Activated gamma-delta T cell (primary cell): ENCODE data around the gene EVX2.

Experiments
- DNase-seq: peaks from one replicate; lab custom pipeline; 2025; lab: John Stamatoyannopoulos, UW

EVX2 gene

DNA sequence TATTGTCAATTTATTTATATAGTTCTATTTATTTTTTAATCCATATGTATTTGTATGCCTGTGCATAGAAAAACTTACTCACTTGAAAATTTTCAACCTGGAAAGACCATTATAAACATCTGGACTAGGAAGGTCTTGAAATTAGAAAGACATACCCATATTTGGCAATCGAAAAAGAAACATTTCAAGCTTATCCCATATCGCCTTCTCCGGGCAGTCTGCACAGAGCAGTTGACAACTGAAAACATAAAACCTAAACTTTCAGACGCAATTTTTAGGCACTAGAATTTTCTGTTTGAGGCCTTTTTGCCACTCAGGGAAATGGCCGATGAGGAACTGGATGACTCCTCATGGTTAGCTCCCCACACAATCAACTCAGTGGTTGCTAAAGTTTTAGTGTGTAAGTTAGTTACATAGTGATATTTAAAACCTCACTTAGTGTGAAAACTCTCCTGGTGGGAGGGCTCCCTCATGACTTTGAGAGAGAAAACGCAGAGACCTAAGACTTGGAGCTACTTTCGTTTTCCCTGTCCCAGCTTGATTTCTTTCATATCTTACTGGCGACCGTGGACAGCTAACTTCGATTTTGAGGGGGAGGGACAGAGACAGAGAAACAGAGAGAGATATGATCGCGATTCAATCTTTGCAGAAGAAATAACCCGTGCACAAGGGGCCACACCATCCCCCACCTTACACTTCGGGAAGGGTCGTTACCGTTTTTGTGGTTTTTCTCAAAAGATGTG lies 12.7 kb upstream of the EVX2 start:
- DNase-seq, result no peak

DNA sequence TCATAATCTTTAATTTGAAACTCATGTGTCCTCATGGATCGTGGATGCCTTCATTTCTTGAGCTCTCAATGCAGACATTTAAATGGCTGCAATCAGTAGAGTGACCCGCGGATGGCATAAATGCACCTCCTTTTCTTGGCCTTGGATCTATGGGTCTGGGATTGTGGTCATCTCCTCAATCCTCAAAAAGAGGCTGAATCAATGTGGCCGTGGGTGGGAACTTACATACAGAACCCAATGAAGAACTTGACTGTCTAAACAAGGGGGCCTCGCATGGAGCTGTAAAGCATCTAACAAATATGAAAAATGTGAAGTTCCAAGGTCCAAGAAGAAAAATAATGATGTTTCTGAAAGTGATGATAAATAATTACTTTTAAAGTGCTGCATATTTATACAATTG lies 11.7 kb upstream of the EVX2 start:
- no peak for DNase-seq

DNA sequence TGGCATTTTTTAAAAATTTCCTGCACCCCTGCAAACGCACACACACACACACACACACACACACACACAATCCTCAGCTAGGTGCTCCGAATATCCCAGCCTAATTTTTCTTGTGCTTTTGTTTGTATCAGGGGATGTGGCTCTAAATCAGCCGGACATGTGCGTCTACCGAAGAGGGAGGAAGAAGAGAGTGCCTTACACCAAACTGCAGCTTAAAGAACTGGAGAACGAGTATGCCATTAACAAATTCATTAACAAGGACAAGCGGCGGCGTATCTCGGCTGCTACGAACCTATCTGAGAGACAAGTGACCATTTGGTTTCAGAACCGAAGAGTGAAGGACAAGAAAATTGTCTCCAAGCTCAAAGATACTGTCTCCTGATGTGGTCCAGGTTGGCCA lies 10.6 kb upstream of the EVX2 start:
- DNase-seq, result no peak

DNA sequence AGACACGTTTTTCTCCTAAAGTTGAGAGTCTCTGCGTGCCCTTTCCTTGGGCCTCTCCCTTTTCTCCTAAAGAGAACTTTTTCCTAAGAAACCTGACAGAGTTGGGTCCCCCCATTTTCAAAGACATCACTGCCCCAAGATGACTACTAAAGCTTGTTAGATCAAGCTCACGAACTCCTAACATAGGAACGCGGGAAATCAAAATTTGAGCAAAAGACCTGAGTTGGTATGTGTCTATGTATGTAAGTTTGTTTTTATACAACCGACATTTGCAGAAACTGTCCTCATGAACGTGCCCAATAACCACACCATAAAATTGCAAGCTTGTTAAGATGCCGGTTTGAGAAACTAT lies 10.1 kb upstream of the EVX2 start:
- no peak for DNase-seq

DNA sequence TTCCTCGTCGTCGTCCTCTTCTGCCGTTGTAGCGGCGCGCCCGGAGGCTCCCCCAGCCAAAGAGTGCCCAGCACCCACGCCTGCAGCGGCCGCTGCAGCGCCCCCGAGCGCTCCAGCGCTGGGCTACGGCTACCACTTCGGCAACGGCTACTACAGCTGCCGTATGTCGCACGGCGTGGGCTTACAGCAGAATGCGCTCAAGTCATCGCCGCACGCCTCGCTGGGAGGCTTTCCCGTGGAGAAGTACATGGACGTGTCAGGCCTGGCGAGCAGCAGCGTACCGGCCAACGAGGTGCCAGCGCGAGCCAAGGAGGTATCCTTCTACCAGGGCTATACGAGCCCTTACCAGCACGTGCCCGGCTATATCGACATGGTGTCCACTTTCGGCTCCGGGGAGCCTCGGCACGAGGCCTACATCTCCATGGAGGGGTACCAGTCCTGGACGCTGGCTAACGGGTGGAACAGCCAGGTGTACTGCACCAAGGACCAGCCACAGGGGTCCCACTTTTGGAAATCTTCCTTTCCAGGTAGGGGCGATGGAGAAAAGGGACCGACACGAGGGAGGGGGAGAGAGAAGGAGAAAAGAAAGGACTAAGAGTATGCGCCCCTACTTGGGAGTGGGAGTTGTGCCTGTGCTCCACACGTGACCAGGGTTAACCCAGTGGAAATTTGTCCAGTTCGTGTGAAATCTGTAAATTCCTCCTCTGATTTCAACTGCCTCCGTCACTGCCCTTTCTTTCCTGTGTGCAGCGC lies 9.6 kb upstream of the EVX2 start:
- no peak for DNase-seq

DNA sequence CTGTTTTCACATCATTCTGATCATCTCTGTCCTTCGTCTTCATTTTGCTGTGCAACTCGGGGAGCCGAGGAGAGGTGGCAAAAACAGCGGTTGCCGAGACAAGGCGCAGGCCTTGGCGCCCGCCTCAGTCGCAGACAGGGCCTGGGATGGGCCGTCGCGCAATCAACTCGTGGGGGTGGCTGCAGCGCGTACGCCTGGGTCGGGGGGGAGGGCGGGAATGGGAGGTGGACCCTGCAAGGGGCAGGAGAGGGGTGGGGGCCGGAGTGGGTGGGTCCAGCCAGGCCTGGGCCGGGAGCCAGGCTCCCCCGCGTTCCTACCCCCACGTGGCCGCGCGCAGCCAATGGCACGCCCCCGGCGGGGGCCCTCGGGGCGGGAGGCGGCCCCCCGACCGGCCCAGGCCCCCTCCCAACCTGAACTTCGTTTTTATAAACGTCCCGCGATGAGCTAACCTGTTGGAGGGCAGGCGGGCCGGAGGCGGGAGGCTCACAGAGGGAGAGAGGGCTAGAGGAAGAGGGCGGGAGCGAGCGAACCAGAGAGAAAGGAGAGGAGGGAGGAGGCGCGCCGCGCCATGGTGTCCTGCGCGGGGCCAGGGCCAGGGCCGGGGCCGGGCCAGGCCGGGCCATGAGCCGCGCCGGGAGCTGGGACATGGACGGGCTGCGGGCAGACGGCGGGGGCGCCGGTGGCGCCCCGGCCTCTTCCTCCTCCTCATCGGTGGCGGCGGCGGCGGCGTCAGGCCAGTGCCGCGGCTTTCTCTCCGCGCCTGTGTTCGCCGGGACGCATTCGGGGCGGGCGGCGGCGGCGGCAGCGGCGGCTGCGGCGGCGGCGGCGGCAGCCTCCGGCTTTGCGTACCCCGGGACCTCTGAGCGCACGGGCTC lies 8.7 kb upstream of the EVX2 start, which contains the start of gene HOXD13:
TSS of gene HOXD13 (plus strand) at position 452 of the 875 bp plus-strand sequence. CDS start at position 622, 170 bp downstream.
- no peak for DNase-seq

DNA sequence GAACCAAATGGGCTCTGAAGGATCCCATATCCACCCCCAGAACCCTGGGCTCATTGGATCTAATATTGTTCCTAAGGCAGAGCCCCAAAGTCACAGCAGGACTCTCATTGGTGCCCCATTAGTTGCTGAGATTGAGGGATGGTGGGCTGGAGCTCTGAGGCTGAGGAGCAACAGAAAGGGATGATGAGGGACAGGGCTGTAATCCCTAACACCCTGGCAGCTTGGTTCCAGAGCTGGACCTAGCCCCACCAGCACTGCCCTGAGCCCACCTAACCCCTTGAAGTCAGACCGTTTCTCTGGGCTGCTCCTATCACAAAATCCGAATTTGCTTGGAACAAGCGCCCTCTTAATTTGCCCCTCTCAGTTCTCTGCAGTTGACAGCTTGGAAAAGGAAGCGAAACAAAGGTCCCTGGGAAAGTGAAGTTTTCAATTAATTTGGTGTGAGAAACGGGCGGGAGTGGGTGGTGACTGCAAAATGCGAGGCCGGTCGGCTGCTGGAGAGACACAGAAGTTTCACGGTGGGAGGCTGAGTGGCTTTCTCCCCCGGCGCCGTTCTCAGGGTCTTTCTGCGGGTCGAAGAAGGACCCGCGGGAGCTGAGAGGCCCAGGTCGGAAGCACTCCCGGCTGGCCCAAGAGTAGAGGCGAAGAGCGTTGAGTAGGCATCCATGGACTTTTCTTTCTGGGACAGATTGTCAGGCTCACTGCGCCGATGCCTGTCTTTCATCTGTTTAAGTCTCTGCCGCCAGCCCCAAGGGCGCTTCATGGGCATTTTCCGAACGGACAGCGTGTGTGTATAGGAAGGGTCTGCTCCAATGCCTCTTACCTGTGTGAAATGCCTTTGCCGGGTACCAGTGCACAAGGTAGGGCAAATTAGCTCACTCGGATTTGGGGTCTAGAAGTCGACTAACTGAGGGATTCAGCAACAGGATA lies 7.8 kb upstream of the EVX2 start:
- DNase-seq, result no peak

DNA sequence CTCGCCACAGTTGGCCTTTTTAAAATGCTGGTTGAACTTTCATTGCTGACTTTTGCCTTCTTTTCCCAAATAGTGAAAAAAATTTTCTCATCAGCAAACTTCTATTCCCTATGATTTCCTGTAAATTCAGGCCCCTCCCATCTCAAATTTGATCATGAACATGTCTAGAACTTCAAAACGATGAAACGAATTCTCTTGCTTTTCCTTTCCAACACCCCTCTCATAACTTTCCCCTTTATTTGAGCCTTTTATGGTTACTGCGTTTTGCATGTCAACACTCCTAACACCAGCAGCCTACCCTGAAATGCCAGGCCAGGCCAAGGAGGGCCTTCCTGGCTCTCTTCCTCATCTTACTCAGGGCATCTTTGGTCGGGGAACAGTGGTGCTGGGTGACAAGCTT lies 7.1 kb upstream of the EVX2 start:
- DNase-seq, result no peak

DNA sequence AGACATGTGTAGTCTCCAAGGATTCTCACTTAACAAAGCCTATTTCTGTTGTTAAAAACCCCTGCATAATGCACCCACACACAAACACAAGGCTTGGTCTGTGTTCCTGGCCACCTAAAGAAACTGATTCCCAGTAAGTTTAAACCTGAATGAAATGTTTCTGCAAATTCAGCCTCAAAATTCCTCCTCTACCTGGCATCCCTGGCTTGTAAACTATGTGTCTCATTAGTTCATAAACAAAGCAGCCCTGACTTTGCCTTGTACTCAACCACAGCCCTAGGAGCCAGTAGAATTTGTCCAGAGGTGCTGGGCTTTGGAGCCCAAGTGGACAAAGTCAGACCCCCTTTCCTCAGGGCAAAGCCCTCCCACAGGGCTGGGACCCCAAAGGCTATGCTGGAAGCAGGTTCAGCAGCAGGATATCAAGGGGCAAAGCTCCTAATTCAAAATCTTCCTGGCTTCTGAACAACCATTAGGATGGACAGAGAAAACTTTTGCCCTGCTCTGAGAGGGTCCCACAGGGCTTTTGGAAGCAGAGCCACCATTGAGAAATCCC lies 6.2 kb upstream of the EVX2 start:
- no peak for DNase-seq

DNA sequence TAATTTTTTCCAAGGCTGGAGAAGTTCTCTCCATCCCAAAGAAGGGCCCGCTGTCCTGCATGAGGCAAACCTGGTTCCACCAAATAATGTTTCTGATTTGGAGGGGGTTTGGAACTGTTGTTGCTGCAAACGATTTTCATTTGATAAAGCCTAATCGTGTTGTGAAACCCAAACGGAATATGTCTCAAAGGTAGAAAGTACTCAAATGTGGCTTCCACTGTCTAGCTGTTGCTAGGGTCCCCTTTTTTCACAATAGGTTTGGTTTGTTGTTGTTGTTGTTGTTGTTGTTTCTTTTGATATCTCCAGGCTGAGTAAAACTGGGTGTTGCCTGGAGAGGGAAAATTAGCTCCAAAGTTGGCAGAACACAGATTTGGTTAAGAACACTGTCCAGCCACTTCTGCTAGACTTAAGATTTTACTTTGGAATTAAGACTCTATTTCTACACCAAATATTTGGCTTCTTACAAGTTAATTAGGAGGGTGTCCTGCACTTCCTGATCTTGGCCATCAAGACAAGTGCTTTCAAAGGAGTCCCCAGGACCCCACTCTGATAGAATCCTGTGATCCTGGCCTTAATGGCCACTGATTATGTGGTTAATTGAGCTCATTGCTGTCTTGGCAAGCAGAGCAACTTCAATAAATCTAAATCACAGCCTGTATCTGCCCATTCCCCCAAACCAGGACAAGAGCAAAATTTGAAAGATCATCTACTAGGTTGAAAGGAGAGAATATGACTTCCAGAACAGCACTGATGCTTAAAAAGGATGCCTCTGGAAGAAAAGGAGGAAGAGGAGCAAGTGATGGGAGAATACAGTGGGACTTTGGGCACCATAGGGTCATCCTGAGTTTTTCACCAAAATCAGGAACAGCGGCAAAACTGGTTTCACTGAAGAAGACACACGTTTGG lies 5.4 kb upstream of the EVX2 start:
- no peak for DNase-seq

DNA sequence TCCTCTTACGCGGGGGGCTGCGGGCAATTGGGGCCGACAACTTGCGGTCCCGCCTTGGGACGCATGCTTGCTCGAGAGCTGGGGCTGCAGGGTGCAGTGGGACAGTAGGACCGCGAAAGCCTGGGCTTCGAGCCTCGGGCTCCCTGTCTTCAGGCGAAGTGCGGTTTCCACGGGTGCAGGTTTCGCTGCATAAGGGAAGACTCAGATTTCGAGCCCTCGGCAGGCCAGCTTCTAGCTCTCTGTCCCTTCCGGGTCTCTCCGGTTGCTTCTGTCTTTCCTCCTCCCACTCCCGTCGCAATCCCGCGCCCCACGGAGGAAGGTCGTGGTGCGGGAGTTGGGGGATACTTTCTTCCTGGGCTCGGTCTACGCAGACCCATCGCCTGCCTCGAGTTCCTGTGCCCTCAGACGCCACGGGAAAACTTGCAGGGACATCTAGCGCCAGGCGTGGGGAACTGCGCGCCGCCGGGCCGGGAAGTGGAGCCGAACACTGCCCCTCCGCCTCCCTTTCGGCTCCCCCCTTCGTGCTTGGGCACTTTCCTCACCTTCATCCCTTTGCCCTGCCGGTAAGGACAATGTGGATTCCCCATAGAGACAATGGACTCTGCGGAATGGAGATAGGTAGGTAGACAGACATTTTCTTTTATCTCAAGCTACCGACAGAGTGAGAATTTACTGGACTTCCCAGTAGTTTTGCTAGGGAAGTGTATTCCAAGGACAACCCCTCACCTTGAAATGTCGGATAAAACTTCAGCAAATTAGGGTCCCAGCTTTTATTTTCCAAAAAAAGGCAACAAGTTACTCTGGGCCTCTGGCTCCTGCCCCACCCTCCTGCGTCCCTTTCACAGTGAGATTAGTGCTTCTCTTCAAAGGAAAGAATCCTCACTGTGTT lies 4.5 kb upstream of the EVX2 start:
- no peak for DNase-seq

DNA sequence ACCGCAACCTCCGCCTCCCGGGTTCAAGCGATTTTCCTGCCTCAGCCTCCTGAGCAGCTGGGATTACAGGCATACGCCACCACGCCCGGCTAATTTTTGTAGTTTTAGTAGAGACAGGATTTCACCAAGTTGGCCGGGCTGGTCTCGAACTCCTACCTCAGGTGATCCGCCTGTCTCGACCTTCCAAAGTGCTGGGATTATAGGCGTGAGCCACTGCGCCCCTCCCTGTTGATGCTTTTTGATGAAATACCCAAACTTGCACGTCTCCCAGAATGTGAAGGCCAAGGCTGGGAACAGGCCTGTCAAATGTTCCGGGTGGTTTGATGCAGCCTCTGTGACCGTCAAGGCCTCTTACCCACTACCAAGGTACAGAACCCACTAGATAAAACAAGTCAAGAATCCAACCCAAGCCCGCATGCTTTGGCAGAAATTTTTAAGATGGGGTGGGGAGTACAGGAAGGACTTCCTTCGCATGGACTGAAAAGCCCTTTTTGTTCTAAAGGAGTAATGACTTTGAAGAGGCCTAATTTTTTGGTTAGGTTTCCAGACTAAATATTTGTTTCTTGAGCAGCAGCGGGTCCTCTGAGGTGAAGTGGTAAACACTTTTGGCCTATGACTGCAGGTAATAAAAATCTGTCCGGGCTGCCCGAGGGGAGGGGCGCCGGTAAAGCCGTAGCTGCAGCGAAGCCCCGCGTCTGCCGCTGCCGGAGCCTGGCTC lies 3.7 kb upstream of the EVX2 start:
- no peak for DNase-seq

DNA sequence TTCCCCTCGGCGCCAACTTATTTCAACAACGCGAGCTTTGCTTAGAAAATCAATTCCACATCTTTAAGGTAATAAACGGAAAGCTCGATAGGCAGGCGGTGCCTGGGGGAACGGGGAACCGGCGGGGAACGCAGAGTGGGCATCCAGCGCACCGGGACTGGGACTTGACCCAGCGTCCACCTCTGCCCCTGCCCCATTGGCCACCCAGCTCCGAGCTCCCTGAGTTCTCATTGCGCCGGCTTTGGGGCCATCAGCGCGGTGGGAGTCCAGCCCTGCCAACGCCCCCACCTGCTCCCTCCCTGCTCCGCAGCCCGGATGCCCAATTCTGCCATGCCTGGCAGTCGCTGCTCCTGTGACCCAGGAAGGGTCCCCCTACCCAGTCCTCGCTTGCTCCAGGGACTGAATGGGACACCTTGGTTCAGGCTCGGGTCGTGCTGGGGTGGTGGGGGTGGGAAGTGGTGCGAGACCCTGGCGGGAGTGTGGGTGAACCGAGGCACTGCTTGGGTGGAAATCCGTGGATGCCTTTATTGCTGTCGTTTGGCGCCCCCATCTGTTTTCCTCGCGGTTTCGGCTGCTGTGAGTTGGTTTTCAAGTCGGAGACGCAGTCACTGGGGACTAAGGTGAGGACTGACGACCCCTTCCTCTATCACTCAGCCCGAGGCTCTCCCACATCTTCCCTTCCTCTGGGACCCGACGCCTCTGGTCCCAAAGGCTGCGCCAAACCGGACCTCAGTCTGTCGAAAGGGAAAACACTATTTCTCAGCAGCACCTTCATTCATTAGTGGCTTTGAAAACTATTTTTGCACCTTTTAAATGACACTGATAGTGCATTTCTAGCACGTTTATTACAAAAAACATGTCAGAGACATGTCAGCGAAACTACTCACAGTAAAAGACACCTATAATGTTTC lies 2.4 kb upstream of the EVX2 start:
- no peak for DNase-seq

DNA sequence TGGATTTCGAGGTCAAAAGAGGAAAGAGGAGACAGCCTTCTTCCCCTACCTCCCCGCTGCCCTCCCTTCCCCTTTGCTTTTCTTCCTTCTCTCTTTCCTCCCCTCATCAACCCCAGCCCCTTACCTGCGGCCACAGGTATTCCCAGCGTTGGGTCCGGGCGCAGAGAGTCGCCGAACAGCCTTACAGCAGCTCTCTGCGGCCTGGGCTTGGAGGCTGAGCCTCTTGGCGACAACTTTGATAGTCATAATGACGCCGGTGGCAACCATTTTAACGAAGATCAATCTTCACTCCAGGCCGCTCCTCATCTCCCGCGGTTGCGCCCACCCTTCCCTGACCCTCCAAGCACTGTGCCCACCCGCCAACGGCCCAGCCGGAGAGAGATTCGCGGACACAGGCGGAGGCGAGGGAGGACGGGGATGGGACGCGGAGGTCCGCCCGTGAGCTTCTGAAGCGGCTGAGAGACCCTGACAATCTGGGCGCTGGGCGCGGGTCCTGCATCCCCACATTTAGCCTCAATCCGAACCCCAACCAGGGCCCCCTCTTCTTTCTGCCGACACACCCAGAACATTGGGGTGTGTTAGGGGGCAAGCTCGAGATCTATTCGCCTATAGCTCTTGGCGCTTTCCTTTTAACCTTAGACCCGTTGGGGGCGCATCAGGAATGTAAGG lies 1.5 kb upstream of the EVX2 start:
- no peak for DNase-seq

DNA sequence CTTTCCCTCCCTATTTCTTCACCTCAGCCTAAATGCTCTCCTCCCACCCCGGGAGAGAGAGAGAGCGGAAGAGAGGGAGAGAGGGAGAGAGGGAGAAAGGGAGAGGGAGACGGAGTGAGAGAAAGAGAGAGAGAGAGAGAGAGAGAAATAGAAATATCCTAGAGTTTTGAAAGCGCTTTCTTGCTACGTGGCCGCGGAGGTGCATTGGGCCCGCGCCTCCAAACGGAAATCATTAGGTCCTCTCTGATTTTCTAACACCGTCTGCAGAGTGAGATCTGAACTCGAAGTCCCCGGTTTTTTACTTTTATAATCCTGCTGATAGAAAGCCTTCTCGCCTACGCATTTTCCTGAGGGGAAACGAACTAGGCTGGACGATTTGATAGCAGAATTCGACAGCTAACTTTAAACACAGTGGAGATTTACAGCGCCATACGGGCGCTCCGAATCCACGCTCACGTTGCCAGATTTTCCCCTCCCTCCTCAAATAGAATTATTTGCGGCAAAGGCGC lies 903 bp upstream of the EVX2 start:
- DNase-seq, result no peak
